OCI-LY3 (cell line): Measurements from ENCODE around the gene LCE3D.

Experiments used
- EZH2phosphoT487 ChIP-seq: fragments of 200-600 bp; shearing (Covaris generic); IDR thresholded peaks from 2 replicates; pipeline ENCODE4 v1.6.1; 2018; ENCODE audit warnings: antibody characterized with exemption, mixed run types, low read depth
- TF ChIP-seq, protein P1 (sequence below): fragments of 200-600, 300-600 bp; sonication (generic); IDR thresholded peaks from 2 replicates; pipeline ENCODE4 v1.5.1; 2014; ENCODE audit warnings: antibody characterized with exemption, low read length, low read depth

DNA sequence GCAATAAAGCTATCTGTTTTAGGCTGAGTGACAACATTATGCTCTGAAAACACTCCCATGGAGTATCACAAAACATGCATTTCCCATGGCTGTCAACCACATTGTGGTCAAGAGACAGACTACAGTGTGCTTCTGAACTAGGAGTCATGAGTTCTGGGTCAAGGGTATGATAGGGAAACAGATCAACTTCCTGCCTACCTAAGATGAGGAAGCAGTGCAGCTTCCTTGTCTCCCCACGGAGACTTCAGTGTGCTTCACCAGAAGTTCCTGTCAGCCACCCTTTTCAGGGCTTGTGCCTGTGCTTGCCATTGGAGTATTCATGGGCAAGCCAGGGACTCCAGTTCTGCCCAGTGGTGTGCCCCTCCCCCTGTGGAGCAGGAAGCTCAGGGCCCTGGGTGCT, 33.6 kb downstream of the LCE3D start:
- TF ChIP-seq, protein P1, sequence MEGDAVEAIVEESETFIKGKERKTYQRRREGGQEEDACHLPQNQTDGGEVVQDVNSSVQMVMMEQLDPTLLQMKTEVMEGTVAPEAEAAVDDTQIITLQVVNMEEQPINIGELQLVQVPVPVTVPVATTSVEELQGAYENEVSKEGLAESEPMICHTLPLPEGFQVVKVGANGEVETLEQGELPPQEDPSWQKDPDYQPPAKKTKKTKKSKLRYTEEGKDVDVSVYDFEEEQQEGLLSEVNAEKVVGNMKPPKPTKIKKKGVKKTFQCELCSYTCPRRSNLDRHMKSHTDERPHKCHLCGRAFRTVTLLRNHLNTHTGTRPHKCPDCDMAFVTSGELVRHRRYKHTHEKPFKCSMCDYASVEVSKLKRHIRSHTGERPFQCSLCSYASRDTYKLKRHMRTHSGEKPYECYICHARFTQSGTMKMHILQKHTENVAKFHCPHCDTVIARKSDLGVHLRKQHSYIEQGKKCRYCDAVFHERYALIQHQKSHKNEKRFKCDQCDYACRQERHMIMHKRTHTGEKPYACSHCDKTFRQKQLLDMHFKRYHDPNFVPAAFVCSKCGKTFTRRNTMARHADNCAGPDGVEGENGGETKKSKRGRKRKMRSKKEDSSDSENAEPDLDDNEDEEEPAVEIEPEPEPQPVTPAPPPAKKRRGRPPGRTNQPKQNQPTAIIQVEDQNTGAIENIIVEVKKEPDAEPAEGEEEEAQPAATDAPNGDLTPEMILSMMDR: no peak
- no peak for TF ChIP-seq EZH2phosphoT487
